Adipose tissue (tissue), 3 donors: ENCODE results near the gene ANG. TPM values are rescaled to one million over a fixed set of nuclear protein-coding genes. Genes with fewer than 3 reads are reported as not detected.
"Not testable (repeated sequence)": the region's sequence is repeated elsewhere in the genome, so short reads cannot be mapped to it uniquely, and the experiment has no call there.

Experiments used
- H3K27ac ChIP-seq: one replicate; pipeline ENCODE4 v1.5.1; 2013; ENCODE audit warnings: low read depth, low read length
- WGBS, 3 donors: extraction: QIAGEN DNeasy Blood & Tissue Kit; methylation state at CpG; one replicate each; pipeline ENCODE4 v1.1.7; 2013; 5-methylcytosine and 5-hydroxymethylcytosine counted together
- polyA plus RNA-seq, 3 donors: library from polyadenylated mRNA; stranded (reverse); fragments of 200-250 nt; gene quantifications; one replicate each; pipeline ENCODE4 v1.2.3, GENCODE V29; 2013
- donor health status: healthy with polysubstance abuse.
- donor health status: Bipolar disorder and iron deficiency.
- donor health status: healthy.

The ANG gene
- polyA plus RNA-seq: 10 to 100 TPM; 16.0 to 71.9 (median 41.8) TPM

- no peak within 1 kb of the TSS for H3K27ac ChIP-seq
- 50 to 84% (median 77%) methylated on average over 7 of the region's 7 CpGs for WGBS, 3 donors
Observed at GRCh38 chr14:20688167-20688839, at the start of gene ANG. TSS of gene ANG (plus strand) at chr14:20688764. CDS start at chr14:20693565, 4,801 bp downstream.

- 77 to 94% (median 80%) methylated on average over 2 of the region's 2 CpGs for WGBS, 3 donors
- no peak within 1 kb of the TSS for H3K27ac ChIP-seq
Observed at GRCh38 chr14:20641591-20641990, 47.0 kb upstream of the ANG start, which contains the start of gene OR6S1. TSS of gene OR6S1 (minus strand) at chr14:20641691. CDS start at chr14:20641691, 0 bp downstream.

DNA sequence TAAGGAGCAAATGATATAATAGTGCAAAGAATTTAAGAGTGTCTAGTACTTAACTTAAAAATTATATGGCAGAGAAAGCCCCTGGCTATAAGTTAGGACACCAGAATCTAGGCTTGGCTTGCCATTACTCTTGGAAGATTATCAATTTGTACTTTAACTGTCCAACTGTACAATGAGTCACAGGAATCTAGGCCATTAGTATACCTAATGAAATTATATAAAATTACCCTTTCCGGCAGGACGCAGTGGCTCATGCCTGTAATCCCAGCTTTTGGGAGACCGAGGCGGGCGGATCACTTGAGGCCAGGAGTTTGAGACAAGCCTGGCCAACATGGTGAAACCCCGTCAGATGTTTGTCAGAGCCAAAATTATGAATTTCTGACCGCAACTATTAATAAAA, 46.4 kb upstream of the ANG start:
- 84 to 92% (median 90%) methylated on average over 7 of the region's 7 CpGs for WGBS, 3 donors
- no peak overlapping the region for H3K27ac ChIP-seq

- H3K27ac ChIP-seq: not testable (repeated sequence)
- WGBS, 3 donors: 17 to 32% (median 22%) methylated on average over 3 of the region's 3 CpGs
Observed at GRCh38 chr14:20642755-20643154, 45.8 kb upstream of the ANG start.

- 92 to 98% (median 97%) methylated on average over 2 of the region's 2 CpGs for WGBS, 3 donors
Observed at GRCh38 chr14:20644520-20644919, 44.0 kb upstream of the ANG start.

GRCh38 chr14:20645481-20645880, 43.1 kb upstream of the ANG start:
- H3K27ac ChIP-seq: no peak overlapping the region
- 86 to 90% (median 89%) methylated on average over 1 of the region's 1 CpG for WGBS, 3 donors

More at GRCh38 chr14:20644520-20644919, 44.0 kb upstream of the ANG start:
- no peak overlapping the region for H3K27ac ChIP-seq

GRCh38 chr14:20652996-20653975, 35.3 kb upstream of the ANG start:
- WGBS, 3 donors: 3% methylated on average over 36 to 38 of the region's 39 CpGs
- H3K27ac ChIP-seq: no peak overlapping the region

DNA sequence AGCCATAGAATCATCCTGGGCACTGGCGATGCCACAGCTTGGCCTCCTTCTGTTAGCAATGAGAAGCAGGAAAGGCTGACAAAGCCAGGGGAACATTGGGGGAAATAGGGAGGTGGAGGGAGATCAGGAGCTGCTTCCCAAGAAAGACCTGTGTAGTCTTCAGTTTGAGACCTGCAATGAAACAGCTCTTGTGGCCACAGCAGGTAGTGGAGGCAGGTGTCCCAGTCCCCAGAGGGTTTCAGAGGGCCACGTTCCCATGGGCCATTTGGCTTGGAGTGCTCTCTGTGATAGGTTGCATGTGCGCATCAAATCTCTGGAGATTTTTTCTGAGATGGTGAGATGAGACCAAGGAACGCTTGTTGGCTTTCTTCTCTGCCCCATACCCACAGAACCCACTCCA, 32.7 kb upstream of the ANG start:
- H3K27ac ChIP-seq: no peak overlapping the region
- 70 to 81% (median 76%) methylated on average over 4 of the region's 4 CpGs for WGBS, 3 donors

- 63 to 78% (median 73%) methylated on average over 4 of the region's 4 CpGs for WGBS, 3 donors
- no peak overlapping the region for H3K27ac ChIP-seq
Observed at GRCh38 chr14:20656274-20656673, 32.3 kb upstream of the ANG start.

DNA sequence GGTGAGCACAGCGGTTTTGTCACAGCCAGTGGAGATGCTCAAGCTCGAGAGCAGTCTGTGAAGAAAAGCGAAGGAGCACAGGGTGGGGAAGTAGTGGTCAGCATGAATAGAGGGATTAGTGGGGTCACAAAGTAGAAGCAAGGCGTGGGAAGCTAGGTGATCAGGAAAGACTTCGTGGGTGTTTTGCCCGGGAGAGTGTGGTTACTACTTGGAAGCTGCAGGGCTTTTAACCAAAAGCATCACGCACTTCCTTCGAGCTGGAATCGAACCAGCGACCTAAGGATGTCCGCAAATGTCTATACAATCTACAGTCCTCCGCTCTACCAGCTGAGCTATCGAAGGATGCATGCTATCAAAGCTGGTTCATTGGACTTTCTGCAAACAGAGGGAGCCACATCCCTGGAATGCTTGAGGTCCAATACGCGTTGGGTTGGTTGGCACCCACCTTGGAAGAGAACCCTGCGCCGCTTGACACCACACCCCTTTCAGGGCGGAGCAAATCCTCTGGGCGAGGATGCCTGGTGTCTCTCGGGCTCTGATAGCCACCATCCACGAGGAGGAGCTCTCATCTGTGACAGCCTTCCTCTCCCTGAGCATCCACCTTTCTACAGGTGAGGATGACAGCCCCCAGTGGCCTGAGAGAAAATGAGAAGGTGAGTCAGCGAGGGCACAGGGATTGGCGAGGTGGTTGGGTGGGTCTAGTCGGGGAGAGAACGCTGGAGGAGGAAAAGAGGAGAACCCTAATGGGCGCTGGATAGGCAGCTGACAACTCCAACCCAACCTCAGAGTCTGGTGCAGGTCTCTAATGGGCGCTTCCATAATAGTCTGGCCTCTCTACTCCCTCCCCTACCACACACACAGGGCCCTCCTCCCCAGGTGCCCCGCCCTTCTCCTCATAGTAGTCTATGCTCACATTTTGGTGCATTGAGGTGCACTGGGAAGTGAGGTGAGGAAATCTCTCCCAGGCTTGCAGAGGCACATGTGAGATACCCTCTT, 31.1 kb upstream of the ANG start:
- no peak overlapping the region for H3K27ac ChIP-seq
- WGBS, 3 donors: 18 to 25% (median 24%) methylated on average over 28 of the region's 28 CpGs

DNA sequence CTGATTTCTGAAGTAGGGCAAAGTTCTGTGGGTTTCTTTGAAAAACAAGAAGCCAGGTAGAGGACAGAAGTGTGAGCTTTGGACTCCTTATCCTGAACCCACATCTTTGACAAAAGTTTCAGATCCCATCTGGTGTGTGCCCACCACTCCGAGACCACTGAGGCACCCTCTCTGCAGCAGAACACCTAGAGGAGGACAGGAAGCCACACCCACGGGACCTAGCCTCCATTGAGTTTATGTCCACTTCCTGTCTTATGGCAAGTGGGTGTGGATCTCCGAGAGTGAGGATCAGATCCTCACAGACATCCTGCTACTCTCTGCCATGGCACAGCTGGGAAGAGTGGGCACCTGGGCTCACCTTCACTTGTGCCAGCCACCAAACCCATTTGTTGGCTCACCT, 30.3 kb upstream of the ANG start:
- 51 to 72% (median 57%) methylated on average over 3 of the region's 3 CpGs for WGBS, 3 donors
- H3K27ac ChIP-seq: no peak overlapping the region

GRCh38 chr14:20659336-20659735, 29.2 kb upstream of the ANG start:
- WGBS, 3 donors: 79 to 80% (median 79%) methylated on average over 6 of the region's 6 CpGs
- H3K27ac ChIP-seq: no peak overlapping the region

- no peak overlapping the region for H3K27ac ChIP-seq
- WGBS, 3 donors: 45 to 54% (median 53%) methylated on average over 26 of the region's 26 CpGs
Observed at GRCh38 chr14:20659813-20660395, 28.7 kb upstream of the ANG start.

GRCh38 chr14:20661197-20661596, 27.4 kb upstream of the ANG start:
- 63 to 79% (median 74%) methylated on average over 2 of the region's 2 CpGs for WGBS, 3 donors
- H3K27ac ChIP-seq: no peak overlapping the region

GRCh38 chr14:20662968-20663732, 25.4 kb upstream of the ANG start:
- WGBS, 3 donors: 1 to 3% (median 2%) methylated on average over 31 of the region's 31 CpGs
- H3K27ac ChIP-seq: no peak overlapping the region

DNA sequence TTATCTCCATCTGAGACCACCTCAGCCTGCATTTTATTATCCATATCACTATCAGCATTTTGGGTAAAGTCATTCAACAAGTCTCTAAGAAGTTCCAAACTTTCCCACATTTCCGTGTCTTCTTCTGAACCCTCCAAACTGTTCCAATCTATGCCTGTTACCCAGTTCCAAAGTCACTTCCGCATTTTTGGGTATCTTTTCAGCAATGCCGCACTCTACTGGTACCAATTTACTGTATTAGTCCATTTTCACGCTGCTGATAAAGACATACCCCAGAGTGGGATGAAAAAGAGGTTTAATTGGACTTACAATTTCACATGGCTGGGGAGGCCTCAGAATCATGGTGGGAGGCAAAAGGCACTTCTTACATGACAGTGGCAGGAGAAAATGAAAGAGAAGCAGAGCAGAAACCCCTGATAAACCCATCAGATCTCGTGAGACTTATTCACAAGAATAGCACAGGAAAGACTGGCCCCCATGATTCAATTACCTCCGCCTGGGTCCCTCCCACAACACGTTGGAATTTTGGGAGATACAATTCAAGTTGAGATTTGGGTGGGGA, 22.1 kb upstream of the ANG start:
- 73 to 82% (median 74%) methylated on average over 7 of the region's 7 CpGs for WGBS, 3 donors
- not testable (repeated sequence) for H3K27ac ChIP-seq

- WGBS, 3 donors: 43 to 70% (median 45%) methylated on average over 2 of the region's 2 CpGs
- no peak overlapping the region for H3K27ac ChIP-seq
Observed at GRCh38 chr14:20667957-20668356, 20.6 kb upstream of the ANG start.
